Measurements from ENCODE around the gene SHC3. TPM values are rescaled to one million over a fixed set of nuclear protein-coding genes. Genes with fewer than 3 reads are reported as not detected.

Gene SHC3
- total and polyA plus RNA-seq, 2 experiments from 2014 or later, result 1.3 to 2.9 TPM

- no peak for TF ChIP-seq NANOG (IDR thresholded peaks at IDR 0.05; ENCODE audit: borderline replicate concordance)
- TF ChIP-seq STAT1 (IDR thresholded peaks at IDR 0.05; ENCODE audit: unreplicated experiment), result no peak
- TF ChIP-seq ZNF462 (CRISPR knock-in tag; IDR thresholded peaks at IDR 0.05), result no peak
- no peak for TF ChIP-seq JUNB (IDR thresholded peaks at IDR 0.05; ENCODE audit: unreplicated experiment)
- no peak for TF ChIP-seq POLR2AphosphoS5 (IDR thresholded peaks at IDR 0.05; ENCODE audit: low read depth)
- TF ChIP-seq CREB1 (CRISPR knock-in tag; IDR thresholded peaks at IDR 0.05; ENCODE audit: low read depth), result no peak
Observed at GRCh38 chr9:89179540-89179894, 899 bp upstream of the SHC3 start (continued).

GRCh38 chr9:89178830-89179539, 367 bp upstream of the SHC3 start:
- H3K27me3 Mint-ChIP-seq (ENCODE audit: insufficient read depth, low read depth, poor library complexity), result peaks cover 49% of the 10 kb centered on the region
- Histone ChIP-seq H3K79me2 (replicated peaks; ENCODE audit: insufficient read depth) (peaks cover 14% of the 10 kb centered on the region; the same call in 1 of the 2 replicates), H3K4me1 (ENCODE audit: insufficient read depth) (peaks cover 28% of the 10 kb centered on the region), H3K27ac (ENCODE audit: low read depth) (no peak overlapping the region), H3K4me3 (peak overlapping the region; percentile 76), H3K9me2 (ENCODE audit: insufficient read depth) (no peaks in the 10 kb centered on the region), H3K4me2 (peak overlapping the region; percentile 95), H2AFZ (peak overlapping the region; percentile 87), H3F3A (replicated peaks; ENCODE audit: low read depth) (peaks cover 7% of the 10 kb centered on the region; the same call in 1 of the 2 replicates), H4K20me1 (replicated peaks; ENCODE audit: insufficient read depth) (peaks cover 6% of the 10 kb centered on the region; the same call in 1 of the 2 replicates), H3K27me3 (ENCODE audit: insufficient read depth) (peaks cover 46% of the 10 kb centered on the region), H3K36me3 (ENCODE audit: insufficient read depth) (no peaks in the 10 kb centered on the region)
- ATAC-seq, result no peak
- peak overlapping the region; percentile 74 for H3K4me3 Mint-ChIP-seq
- H3K9me3 Mint-ChIP-seq, result no peaks in the 10 kb centered on the region
- H3K36me3 Mint-ChIP-seq (ENCODE audit: low read depth), result no peaks in the 10 kb centered on the region; the same call in 2 of the 3 replicates
- H3K4me1 Mint-ChIP-seq, result peaks cover 48% of the 10 kb centered on the region
- H3K27ac Mint-ChIP-seq, result no peak overlapping the region
- DNase-seq (ENCODE audit: low spot score), result no peak
- TF ChIP-seq CTCF (conservative IDR thresholded peaks at IDR 0.05; ENCODE audit: low read depth in 2 of 2) (no peak), JUNB (IDR thresholded peaks at IDR 0.05; ENCODE audit: unreplicated experiment) (no peak), POLR2AphosphoS5 (IDR thresholded peaks at IDR 0.05; ENCODE audit: low read depth) (no peak), EZH2phosphoT487 (IDR thresholded peaks at IDR 0.05; ENCODE audit: unreplicated experiment) (no peak)

All from GM23338 (cell line).